HS-27A (cell line): ENCODE data around the gene ZNF48.
"Not testable (repeated sequence)": the region's sequence is repeated elsewhere in the genome, so short reads cannot be mapped to it uniquely, and the experiment has no call there.

Source experiments
- DNase-seq: peaks from one replicate; pipeline ENCODE4 v3.0.0-alpha.2; 2012; ENCODE audit warnings: low read depth, missing footprints

Gene ZNF48

DNA sequence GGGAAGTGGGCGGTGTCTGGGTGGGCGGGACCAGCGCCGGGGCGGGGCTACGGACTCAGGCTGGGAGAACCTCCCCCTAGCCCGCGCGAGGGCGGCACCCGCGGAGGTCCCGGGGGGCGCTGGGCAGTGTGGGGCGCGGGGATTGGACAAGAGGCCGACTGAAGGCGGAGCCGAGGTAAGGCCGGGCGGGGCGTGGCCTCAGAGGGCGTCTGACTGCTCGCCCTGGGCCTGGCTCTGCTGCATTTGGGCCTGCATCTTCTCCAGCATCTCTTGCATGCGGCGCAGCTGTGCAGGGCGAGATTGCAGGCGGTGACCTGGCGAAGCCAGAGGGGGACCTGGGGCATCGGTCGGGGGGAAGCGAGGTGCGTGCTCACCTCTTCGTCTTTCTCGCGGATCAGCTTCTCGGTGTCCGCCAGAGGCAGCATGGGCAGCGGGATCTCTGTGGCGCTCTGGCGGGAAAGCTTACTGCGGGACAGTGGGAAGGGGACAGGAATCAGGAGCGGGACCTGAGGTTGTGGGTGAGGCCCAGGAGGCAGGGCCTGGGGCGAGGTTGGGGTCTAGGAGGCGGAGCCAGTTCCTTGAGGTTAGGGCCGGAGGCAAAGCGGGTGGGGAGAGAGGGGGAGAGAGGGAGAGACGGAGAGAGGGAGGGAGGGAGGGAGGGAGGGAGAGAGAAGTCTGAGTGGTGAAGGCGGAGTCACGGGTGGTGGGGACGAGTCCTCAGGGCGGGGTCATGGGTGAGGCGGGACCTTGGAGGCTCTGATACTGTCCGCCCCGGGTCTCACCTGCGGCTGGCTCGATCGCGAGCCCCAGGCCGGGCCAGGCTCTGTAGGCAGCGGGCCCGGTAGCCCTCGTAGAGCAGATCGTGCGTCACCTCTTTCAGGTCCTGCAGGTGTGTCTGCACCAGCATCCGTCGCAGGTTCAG, 16.7 kb upstream of the ZNF48 start:
- peak; percentile 84 for DNase-seq

DNA sequence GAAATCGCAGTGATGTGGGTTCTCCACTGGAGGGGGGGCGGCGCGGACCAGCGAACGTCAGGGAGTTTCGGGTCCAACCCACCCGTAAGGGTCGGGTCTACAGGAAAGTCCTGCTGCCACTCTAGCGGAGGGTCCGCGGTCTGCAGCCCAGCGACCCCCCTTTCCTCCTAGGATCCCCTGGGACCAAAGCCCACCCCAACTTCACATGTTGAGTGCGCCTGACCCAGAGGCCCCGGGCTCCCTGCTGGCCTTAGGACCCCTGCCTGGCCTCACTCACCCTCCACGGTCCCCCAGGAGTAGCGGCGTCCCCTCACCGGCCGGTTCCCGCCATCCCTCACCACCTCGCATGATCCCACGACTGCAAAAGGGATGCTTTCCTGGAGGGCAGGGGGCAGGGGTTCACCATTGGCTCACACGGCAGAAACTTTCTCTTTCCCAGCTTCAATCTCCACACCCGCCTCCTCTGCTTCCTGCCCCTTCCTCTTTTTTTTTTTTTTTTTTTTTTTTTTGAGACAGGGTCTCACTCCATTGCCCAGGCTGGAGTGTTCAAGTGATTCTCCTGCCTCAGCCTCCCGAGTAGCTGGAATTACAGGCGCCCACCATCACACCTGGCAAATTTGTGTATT, 15.9 kb upstream of the ZNF48 start:
- no peak for DNase-seq

DNA sequence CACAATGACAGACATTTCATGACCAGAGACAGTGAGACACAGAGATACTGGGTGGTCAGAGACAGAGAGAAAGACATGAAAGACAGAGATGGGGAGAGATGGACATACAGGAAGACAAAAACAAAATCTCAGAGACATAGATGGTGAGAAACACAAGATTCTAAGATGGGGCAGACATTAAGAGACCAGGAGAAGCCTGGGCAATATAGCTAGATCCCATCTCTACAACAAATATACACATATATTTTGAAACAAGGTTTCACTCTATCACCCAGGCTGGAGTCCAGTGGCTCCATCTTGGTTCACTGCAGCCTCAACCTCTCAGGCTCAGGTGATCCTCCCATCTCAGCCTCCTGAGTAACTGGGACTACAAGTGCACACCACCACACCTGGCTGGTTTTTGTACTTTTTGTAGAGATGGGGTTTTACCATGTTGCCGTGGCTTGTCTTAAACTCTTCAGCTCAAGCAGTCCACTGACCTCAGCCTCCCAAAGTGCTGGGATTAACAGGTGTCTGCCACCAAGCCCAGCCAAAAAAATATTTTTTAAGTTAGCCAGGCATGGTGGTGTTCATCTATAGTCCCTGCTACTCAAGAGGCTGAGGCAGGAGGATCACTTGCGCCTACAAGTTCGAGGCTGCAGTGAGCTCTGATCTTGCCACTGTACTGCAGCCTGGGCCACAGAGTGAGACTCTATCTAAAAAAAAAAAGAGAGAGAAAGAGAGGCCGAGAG, 15.0 kb upstream of the ZNF48 start:
- no peak for DNase-seq

DNA sequence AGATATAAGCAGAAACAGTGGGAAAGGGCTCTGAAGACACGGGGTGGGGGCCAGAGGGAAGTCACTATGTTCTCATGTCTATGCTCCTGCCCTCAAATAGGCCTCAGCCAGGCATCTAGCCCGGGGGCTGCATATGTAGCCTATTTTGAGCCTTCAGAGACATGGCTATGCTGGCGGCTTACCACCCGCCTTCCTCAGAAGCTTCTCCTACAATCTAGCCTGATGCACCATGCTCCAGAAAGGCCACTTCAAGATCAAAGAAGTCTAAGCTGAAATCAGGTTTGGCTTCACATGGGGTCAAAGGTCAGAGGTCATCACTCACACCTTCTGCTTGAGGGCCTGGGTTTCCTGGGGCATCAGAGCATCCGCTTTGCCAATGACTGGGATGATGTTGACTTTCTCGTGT, 14.4 kb upstream of the ZNF48 start:
- no peak for DNase-seq

DNA sequence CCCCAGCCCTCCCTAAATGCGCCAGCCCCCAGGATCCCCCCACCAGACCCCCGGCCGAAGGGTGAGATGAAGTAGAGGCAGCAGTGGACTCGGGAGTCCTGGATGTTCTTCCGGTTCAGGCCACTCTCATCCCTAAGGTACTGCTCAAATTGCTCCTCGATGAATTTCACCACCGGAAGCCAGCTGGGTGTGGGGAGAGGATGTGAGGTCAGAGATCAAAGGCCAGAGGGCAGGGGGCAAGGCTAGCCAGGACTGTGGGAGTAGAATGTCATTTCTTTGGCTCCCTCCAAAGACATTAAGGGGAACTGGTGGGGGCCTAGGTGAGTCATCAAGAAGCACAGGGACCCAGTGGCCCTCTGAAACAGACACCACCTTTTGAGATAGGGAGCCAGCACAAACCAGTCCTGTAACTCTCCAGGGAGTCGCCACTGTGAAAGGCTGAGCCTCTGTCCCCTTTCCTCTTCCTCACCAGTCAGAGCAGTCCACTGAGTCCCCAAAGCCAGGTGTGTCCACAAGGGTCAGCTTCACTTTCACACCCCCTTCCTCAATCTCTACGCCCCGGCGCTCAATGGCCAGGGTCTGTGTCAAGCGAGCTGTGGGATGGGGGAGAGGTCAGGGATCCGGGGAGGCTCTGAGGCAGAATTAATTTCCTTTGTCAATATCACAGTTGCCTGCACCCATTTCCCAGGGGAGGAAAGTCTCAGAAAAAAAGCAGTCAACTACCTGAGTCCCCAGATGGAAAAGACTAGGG, 13.8 kb upstream of the ZNF48 start:
- no peak for DNase-seq

DNA sequence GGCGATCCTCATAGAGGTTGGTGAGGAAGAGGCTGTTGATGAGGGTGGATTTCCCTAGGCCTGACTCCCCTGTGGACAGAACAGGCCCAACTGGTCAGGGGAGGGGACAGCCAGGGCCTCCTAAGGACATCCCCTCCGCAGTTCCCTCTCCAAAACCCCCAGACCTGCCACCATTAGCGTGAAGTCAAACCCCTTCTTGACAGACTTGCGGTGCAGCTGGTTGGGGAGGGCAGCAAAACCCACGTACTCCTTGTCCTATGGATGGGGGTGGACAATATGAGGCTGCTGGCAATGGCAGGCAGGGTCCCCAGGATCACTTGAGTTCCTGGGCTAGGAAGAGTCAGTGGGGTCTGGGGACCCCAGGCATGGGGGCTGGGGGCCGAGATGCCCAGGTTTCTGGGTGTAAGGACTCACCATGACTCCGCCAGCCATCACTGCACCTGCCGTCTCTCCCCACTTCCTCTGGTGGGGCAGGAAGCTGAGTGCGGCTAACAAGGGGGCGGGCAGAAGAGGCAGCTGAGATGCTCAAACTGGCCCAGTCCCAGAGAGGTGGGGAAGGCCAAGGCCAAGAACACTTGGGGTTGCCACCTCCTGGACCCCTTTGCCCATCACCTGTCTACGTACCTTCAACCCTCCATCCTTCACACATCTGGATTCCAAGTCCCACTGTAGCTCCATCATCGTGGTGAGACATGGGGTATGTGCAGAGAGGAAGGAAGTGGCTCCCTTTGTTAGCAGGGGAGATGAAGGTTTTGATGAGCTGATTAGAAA, 12.9 kb upstream of the ZNF48 start, which contains the start of gene SEPTIN1:
Gene SEPTIN1, minus strand, starts transcription at position 451 of the 771 bp plus-strand sequence. Its CDS starts 19 bp downstream, at position 432.
- no peak for DNase-seq

DNA sequence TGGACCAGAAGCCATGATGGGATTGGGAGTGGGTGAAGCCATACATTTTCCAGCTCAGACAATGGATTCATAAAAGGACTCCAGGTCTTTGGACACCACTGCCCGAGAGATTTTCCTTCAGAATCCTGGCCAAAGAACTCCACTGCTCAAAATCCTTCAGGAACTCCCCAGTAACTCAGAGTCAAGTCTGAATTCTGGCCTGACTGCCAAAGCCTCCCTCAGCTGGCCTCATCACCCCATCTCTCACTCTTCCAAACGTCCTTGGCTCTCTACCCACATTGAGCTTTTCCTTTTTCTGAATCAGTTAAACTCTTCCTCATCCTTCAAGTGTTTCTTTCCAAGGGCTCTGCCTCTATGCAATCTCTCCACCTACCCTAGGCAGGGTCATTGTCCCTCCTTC, 11.7 kb upstream of the ZNF48 start:
- no peak for DNase-seq

DNA sequence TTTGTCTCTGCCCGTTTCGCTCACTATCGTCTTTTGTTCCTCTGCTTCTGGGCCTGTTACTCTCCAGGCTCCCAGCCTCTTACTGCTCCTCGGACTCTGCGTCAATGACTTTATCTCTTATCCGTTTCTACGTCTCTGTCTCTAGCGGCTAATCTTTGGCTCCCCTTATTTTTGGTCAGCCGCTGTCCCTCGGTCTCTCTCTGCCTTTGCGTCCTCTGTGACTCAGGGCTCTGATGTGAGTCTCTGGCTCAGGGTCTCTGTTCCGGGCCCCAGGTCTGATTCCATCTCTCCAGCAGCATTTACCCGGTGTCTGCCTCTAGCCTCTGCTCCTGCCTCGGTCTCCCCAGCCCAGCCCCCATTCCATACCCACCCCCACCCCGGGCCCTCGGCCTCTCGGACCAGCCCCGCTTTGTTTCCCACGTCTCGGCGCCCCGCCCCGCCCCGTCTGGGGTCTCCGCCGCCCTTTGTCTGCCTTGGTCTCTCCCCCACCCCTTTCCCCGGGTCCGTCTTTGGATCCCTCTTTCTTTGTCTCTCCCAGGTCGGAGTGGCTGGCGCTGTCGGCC, 547 bp upstream of the ZNF48 start:
- DNase-seq = no peak

DNA sequence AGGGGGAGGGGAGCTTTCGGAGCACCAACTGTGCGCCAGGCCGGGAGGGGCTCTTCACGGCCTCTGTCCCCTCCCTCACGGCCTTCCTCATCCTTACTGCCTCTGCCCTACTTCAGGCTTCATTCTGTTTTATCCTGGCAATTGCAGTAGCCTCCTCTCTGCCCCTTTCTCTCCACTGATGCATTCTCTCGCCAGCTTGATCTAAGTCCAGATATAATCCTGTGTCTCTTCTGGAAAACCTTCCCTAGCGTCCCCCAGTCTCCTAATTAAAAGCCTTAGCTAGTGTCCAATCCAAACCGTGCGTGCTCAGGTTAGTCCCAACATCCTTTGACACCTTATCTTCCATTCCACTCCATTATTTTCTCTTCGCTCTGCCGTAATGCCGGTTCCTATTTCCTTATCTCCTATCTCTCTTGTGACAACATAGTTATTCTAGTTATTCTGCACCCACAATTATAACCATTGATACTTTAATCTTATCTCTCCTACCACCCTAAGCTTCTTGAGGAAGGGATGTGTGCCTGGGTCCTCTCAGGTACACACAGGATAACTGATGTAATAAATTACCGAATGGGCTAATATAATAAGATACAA, 869 bp downstream of the ZNF48 start:
- no peak for DNase-seq

DNA sequence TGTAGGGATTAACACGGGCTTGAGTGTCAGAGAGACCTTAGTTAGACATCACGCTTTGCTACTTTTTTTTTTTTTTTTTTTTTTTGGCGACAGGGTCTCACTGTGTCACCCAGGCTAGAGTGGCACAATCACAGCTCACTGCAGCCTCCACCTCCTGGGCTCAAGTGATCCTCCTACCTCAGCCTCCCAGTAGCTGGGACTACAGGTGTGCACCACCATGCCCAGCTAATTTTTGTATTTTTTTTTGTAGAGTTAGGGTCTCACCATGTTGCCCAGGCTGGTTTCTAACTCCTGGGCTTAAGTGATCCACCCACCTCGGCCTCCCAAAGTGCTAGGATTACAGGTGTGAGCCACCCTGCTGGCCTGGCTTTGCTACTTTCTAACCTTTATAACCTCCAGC, 1.4 kb downstream of the ZNF48 start:
- not testable (repeated sequence) for DNase-seq

DNA sequence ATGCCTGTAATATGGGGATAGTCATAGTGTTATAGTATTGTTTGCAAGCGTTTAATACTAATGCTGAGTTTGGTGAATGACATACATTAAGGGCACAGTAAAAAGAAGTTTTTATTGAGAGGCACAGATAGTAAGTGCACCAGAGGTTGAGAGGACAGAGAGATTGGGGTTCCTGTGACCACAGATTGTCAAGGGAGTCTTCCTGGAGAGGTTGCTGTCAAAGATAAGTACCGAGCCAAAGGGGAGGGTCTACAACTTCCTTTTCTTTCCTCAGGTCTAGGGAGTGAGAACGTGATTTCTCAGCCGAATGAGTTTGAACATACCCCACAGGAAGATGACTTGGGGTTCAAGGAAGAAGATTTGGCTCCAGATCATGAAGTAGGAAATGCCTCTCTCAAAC, 1.8 kb downstream of the ZNF48 start:
- DNase-seq = no peak

DNA sequence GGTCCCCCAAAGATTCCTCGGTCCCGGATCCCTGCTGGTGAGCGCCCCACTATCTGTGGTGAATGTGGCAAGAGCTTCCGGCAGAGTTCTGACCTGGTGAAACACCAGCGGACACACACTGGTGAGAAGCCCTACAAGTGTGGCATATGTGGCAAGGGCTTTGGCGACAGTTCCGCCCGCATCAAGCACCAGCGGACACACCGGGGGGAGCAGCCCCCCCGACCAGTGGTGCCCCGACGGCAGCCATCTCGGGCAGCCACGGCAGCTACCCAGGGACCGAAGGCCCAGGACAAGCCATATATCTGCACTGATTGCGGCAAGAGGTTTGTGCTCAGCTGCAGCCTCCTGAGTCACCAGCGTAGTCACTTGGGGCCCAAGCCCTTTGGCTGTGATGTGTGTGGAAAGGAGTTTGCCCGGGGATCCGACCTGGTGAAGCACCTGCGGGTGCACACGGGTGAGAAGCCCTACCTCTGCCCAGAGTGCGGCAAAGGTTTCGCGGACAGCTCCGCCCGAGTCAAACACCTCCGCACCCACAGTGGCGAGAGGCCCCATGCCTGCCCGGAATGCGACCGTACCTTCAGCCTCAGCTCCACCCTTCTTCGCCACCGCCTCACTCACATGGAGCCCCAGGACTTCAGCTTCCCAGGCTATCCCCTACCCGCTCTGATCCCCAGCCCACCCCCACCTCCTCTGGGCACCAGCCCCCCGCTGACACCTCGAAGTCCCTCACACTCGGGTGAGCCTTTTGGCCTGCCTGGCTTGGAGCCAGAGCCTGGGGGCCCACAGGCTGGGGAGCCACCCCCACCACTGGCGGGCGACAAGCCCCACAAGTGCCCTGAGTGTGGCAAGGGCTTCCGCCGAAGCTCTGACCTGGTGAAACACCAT, 2.8 kb downstream of the ZNF48 start:
- no peak for DNase-seq

DNA sequence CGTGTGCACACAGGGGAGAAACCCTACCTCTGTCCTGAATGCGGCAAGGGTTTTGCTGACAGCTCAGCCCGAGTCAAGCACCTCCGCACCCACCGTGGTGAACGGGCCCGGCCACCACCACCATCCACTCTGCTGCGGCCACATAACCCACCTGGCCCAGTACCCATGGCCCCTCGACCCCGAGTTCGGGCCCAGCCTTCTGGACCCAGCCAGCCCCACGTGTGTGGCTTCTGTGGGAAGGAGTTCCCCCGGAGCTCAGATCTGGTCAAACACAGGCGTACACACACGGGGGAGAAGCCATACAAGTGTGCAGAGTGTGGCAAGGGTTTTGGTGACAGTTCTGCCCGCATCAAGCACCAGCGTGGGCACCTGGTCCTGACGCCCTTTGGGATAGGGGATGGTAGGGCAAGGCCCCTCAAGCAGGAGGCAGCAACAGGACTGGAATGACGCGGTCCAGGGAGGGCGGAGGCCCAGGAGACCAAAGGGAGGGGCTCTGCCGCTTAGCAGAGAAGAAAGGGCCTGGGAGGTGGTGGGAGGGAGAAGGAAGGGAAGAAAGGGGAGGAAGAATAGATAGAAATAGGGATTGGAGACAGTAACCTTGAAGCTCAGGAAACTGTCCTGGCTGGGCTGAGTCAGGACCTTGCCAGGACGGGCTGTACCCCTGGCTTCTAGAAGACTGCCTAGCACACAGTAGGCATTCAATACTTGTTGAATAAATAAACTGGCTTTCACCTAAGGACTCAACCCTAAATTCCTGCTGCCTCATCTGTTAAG, 3.6 kb downstream of the ZNF48 start:
- DNase-seq = no peak

DNA sequence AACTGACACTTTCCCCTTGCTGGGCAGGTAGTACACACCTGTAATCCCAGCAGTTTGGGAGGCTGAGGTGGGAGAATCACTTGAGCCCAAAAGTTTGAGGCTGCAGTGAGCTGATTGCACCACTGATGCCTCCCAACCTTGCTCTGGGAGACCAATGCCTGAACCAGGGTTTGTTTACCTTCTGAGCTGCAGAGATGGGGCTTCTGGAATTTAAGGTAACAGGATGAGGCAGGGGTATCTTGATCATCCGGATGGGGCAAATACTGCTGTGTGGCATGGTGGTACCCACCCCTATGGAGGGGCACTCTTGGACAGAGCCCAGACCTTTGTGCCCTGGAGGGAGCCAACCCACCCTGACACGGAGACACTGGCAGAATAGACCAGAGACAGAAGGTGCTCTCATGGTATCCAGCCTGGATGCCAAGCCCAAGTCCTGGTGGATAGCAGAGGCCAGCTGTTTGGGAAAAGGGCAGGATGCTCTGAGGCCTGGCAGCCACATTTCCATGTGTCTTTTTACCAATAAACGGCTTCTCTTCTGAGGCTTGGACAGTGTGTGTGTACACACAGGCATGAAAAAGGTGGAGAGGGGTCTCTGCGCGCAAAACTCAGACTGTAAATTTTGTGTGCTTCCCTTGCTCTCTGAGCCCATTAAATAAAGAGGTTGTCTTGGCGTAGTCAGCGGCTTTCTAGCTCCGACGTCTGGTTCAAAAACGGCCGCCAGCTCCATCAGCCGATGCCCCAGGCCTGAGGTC, 4.4 kb downstream of the ZNF48 start:
- DNase-seq = no peak

DNA sequence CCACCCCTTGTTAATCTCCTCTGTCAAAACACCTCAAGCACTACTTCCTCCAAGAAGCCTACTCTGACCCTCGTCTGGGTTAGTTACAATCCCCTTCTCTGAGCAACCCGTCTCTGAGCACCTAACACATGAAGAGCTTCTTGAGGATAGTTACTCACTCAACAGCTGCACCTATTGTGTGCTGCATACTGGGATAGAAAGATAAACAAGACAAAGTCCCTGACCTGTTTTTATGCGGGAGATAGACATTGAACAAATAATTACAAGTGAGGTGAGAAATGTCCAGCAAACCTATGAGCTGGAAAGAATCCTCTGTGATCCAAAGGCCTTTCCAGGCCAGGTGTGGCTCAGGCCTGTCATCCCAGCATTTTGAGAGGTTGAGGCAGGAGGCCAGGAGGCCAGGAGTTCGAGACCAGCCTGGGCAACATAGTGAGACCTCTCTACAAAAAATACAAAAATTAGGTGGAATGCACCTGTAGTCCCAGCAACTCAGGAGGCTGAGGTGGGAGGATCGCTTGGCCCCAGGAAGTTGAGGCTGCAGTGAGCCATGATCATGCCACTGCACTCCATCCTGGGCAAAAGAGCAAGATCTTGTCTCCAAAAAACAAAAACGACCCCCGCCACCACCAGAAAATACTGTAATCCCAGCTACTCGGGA, 6.7 kb downstream of the ZNF48 start:
- DNase-seq = no peak

DNA sequence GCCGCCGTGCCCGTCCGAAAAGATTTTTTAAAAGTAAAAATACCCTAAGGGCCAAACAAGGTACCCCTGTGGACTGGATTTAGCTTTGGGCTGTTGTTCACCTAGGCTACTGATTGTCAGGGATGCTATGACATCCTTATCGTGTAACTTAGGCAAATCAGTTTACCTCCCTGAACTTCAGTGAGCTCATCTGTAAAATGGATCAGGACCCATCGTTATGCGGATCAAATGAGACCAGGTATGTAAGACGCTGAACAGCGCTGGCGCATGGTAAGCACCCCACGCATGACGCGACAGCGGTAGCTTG, 11.5 kb downstream of the ZNF48 start:
- DNase-seq = no peak

DNA sequence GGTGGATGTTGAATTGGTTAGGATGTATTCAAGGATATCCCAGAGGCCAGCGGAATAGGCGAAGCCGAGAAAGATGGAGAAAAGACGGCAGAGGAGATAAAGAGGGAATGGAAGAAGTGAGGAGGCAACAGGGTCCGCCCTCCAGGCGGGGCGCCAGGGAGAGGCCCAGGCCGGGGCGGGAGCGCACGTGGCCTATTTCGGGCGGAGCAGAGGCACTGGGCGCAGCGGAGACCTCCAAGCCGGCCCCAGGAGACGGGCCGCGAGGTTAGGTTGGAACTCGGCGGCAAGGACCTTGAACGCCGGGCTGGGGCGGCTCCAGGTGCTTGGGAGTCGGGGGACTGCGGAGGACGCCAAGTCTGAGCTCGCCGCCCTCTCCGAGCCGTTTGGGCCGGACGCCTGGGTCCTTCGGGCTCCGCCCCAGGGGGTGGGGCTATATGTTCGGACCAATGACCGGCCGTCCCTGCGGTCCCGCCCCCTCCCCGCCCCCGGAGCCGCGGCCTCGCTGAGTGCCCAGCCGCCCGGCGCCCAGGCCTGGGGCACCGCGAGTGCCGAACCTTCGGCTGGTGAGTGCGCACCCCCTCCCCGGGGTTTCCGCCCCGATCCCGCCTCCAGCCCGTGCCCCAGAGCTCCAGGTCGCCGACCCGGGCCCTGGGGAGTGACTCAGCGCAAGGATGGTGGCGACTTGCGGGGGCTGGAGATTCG, 12.0 kb downstream of the ZNF48 start, which contains the start of gene ZNF771:
Gene ZNF771, plus strand, starts transcription at position 505 of the 702 bp plus-strand sequence. CDS start 448 bp downstream, outside the sequence.
- peak; percentile 73 for DNase-seq
